Lower leg skin (tissue), 4 donors: Measurements from ENCODE around the gene ADARB1. TPM values are rescaled to one million over a fixed set of nuclear protein-coding genes. Genes with fewer than 3 reads are reported as not detected.

Source experiments
- DNase-seq, 2 donors: peaks; one replicate each; pipeline ENCODE4 v3.0.0-alpha.2; 2019; ENCODE audit warnings: low spot score in 2 of 2
- H3K4me3 ChIP-seq: fragments of 200-600 bp; sonication (generic); 2 replicates; pipeline ENCODE4 v1.5.1; 2017; ENCODE audit warnings: mild to moderate bottlenecking, low read depth; ENCODE audit not compliant: poor library complexity, severe bottlenecking
- POLR2A ChIP-seq, 2 donors: fragments of 450-650 bp; IDR thresholded peaks; one replicate each; pipeline ENCODE4 v1.6.1; 2016 to 2017; ENCODE audit warnings: antibody characterized with exemption in 2 of 2, mild to moderate bottlenecking in 1 of 2, moderate library complexity in 1 of 2
- WGBS, 2 donors: methylation state at CpG; one replicate each; pipeline ENCODE4 v1.1.5; 2018; 5-methylcytosine and 5-hydroxymethylcytosine counted together
- intact Hi-C: fragments of 100-400 bp; cut with DNase I; formaldehyde crosslinking; loops from one replicate; pipeline ENCODE4 v1.15.0; 2023; ENCODE audit warnings: low total_unique reads
- total RNA-seq, 4 donors: library from RNA; depleted of rRNA; stranded (reverse); fragments of >200 nt; gene quantifications; one replicate each; pipeline ENCODE4 v1.1.0, GENCODE V29; 2016
- TF ChIP-seq, protein P1 (sequence below), 3 donors: fragments of 450-650 bp; IDR thresholded peaks; one replicate each; pipeline ENCODE4 v1.5.1; 2016; ENCODE audit warnings: antibody characterized with exemption in 3 of 3, mild to moderate bottlenecking in 3 of 3, moderate library complexity in 2 of 3

ADARB1 gene
- total RNA-seq, 4 donors from 2014 or later: 14.6 to 21.9 (median 16.6) TPM

DNA sequence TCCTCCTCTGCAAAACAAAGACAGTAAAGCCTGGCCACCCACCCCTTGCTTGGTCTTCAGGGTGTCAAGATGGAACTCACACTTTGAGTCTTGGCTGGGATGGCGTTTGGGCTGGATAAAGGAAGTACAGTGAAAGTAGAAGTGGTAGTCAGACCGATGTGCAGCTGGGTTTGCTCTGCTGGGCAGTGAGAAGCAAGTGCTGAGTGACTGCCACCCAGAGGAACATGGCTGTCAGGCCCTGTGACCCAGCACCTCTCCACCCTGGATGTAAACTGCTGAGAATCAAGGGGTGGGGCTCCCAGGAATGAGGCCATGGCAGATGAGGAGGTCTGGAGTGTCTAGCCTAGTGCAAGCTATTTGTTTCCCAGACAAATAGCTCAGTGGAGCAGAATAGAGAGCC, 162.1 kb downstream of the ADARB1 start:
- 53 to 70% methylated on average over 2 of the region's 2 CpGs for WGBS, 2 donors
- no peak overlapping the region for H3K4me3 ChIP-seq
- TF ChIP-seq, protein P1, sequence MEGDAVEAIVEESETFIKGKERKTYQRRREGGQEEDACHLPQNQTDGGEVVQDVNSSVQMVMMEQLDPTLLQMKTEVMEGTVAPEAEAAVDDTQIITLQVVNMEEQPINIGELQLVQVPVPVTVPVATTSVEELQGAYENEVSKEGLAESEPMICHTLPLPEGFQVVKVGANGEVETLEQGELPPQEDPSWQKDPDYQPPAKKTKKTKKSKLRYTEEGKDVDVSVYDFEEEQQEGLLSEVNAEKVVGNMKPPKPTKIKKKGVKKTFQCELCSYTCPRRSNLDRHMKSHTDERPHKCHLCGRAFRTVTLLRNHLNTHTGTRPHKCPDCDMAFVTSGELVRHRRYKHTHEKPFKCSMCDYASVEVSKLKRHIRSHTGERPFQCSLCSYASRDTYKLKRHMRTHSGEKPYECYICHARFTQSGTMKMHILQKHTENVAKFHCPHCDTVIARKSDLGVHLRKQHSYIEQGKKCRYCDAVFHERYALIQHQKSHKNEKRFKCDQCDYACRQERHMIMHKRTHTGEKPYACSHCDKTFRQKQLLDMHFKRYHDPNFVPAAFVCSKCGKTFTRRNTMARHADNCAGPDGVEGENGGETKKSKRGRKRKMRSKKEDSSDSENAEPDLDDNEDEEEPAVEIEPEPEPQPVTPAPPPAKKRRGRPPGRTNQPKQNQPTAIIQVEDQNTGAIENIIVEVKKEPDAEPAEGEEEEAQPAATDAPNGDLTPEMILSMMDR (IDR thresholded peaks at IDR 0.05): no peak
- TF ChIP-seq POLR2A (IDR thresholded peaks at IDR 0.05): no peak
- DNase-seq: peak in 1 of 2 donors; percentile 4
- intact Hi-C loops: no loop called here

DNA sequence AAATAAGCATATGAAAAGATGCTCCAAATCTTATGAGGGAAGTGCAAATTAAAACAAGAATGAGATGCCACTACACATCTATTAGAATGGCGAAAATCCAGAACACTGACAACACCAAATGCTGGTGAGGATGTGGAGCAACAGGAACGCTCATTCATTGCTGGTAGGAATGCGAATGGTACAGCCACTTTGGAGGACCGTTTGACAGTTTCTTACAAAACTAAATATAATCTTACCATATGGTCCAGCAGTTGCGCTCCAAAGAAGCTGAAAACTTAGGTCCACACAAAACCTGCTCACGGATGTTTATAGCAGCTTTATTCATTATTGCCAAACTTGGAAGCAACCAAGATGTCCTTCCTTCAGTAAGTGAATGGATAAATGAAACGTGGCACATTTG, 163.0 kb downstream of the ADARB1 start:
- no peak for DNase-seq
- 90 to 94% methylated on average over 7 of the region's 7 CpGs for whole genome bisulfite sequencing, 2 donors
- intact Hi-C loops: no loop called here
- H3K4me3 ChIP-seq: no peak overlapping the region
- TF ChIP-seq, protein P1 (IDR thresholded peaks at IDR 0.05): no peak
- TF ChIP-seq POLR2A (IDR thresholded peaks at IDR 0.05): no peak

DNA sequence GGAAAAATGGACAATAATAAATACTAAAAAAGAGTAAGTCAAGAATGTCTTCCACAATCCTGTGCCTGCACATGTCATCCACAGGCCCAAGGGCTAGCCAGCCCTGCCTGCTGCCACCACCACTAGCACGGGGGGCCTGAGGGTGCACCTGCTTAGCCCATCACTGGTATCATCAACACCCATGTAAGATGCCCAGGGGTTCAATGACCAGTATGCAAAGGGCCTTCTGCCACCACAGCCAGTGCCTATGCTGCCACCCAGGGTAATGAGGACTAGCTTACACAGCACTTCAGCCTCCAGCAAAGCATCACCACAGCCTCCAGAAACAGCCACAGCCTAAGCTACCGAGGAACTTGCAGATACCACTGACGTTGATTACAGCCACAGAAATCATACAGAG, 167.0 kb downstream of the ADARB1 start:
- TF ChIP-seq POLR2A (IDR thresholded peaks at IDR 0.05): no peak
- TF ChIP-seq, protein P1 (IDR thresholded peaks at IDR 0.05): no peak
- peak in 1 of 2 donors; percentile 4 for DNase-seq
- no peak overlapping the region for H3K4me3 ChIP-seq
- 88% methylated on average over 3 of the region's 3 CpGs for WGBS, 2 donors
- intact Hi-C loops: no loop called here

DNA sequence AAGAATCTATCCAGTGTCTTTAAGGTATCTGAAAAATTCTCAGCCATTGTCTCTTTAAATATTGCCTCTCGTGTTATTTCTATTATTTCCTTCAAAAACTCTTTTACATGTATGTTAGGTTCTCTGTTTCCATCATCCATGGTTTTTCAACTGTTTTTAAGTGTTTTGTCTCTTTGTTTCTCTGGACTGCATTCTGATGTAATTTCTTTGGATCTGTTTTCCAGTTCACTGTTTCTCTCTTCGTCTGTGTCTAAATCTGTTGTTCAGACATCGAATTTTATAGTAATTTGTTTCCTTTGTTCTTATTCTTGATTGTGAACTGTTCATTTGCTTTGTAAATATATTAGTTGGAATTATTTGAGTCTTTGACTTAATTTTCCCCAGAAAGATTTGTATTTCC, 169.2 kb downstream of the ADARB1 start:
- no peak for TF ChIP-seq POLR2A (IDR thresholded peaks at IDR 0.05)
- TF ChIP-seq, protein P1 (IDR thresholded peaks at IDR 0.05): no peak
- intact Hi-C loops: no loop called here
- no peak for DNase-seq
- no peak overlapping the region for H3K4me3 ChIP-seq
- WGBS, 2 donors: 40 to 81% methylated on average over 3 of the region's 3 CpGs

DNA sequence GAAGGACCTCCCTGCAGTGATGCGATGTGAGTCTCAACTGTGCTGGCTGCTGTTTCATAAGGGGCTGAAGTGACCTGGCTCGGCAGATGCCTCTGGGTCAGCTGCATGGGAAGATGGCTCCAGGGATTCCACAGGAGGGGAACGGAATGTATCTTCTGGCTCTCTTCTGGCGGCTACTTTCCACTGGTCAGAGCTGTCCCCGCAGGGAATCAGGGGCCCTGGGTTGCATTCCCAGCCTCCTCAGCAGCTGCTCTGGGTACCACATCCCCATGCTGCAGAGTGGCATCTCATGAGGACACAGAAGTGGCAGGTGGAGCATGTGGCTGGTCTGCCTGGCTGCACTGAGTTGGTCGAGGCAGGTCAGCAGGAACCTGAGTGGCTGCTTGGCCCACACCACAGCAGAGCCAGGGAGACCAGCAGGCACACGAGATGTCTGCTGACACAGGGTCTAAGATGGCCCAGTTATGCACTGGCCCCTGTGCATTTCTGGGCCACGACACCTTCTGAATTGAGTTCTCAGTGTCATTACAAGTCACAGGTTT, 170.5 kb downstream of the ADARB1 start:
- WGBS, 2 donors: 78 to 86% methylated on average over 8 of the region's 8 CpGs
- DNase-seq: no peak
- no peak for TF ChIP-seq POLR2A (IDR thresholded peaks at IDR 0.05)
- TF ChIP-seq, protein P1 (IDR thresholded peaks at IDR 0.05): no peak
- H3K4me3 ChIP-seq: no peak overlapping the region
- intact Hi-C loops: no loop called here
